Lower lobe of right lung (tissue), 2 donors: ENCODE results near the gene LINGO1. TPM values are rescaled to one million over a fixed set of nuclear protein-coding genes. Genes with fewer than 3 reads are reported as not detected.

Experiments
- ATAC-seq, 2 donors: fragments of 200-7000 bp; cut with Tn5 transposase; one replicate each; pipeline ENCODE4 v1.9.1; 2020 to 2022; ENCODE audit warnings: mild to moderate bottlenecking in 2 of 2, moderate library complexity in 2 of 2
- DNase-seq: peaks from one replicate; pipeline ENCODE4 v3.0.0-alpha.2; 2020
- H3K27ac ChIP-seq: fragments of 200-600 bp; one replicate; pipeline ENCODE4 v1.8.0; 2022
- H3K27me3 ChIP-seq: fragments of 200-600 bp; one replicate; pipeline ENCODE4 v1.8.0; 2022; ENCODE audit warnings: low read depth
- H3K36me3 ChIP-seq: fragments of 200-600 bp; one replicate; pipeline ENCODE4 v1.8.0; 2022; ENCODE audit warnings: mild to moderate bottlenecking
- H3K4me1 ChIP-seq: fragments of 200-600 bp; one replicate; pipeline ENCODE4 v1.8.0; 2022
- H3K4me3 ChIP-seq: fragments of 200-600 bp; one replicate; pipeline ENCODE4 v1.8.0; 2022; ENCODE audit warnings: mild to moderate bottlenecking
- H3K9me3 ChIP-seq: fragments of 200-600 bp; one replicate; pipeline ENCODE4 v1.8.0; 2022
- CTCF ChIP-seq: fragments of 200-600 bp; IDR thresholded peaks from one replicate; pipeline ENCODE4 v1.8.0; 2022; ENCODE audit warnings: antibody characterized with exemption, mild to moderate bottlenecking
- intact Hi-C: fragments of 100-400 bp; cut with DNase I; formaldehyde crosslinking; loops from one replicate; pipeline ENCODE4 v1.11.0; 2022
- total RNA-seq: library from RNA; stranded (reverse); fragmentation: NEBNext Ultra II Directional; extraction: Animal tissue kit (Norgen Biotek cat#: 25700); gene quantifications from one replicate; pipeline ENCODE4 v1.2.1, GENCODE V29; 2021
- donor health status: DM: no; HTN: yes; CAD: no; lungs with severe emphysema.

The LINGO1 gene
- total RNA-seq, 1 donor from 2014 or later = 0.86 TPM

GRCh38 chr15:77646104-77646694, 13.5 kb upstream of the LINGO1 start:
- Histone ChIP-seq H3K36me3 (no peaks in the 10 kb centered on the region), H3K4me1 (no peaks in the 10 kb centered on the region), H3K27ac (no peak overlapping the region), H3K9me3 (no peaks in the 10 kb centered on the region), H3K27me3 (peaks cover 13% of the 10 kb centered on the region), H3K4me3 (no peak overlapping the region)
- intact Hi-C loops = no loop called here
- TF ChIP-seq CTCF = no peak
- no peak for ATAC-seq
- DNase-seq = no peak

GRCh38 chr15:77645602-77646001, 12.9 kb upstream of the LINGO1 start:
- Histone ChIP-seq H3K27ac (no peak overlapping the region), H3K9me3 (no peaks in the 10 kb centered on the region), H3K27me3 (peaks cover 13% of the 10 kb centered on the region), H3K36me3 (no peaks in the 10 kb centered on the region), H3K4me3 (no peak overlapping the region), H3K4me1 (no peaks in the 10 kb centered on the region)
- no peak for ATAC-seq
- intact Hi-C loops = no loop called here
- TF ChIP-seq CTCF = no peak
- no peak for DNase-seq

GRCh38 chr15:77644543-77645247, 12.0 kb upstream of the LINGO1 start:
- Histone ChIP-seq H3K27ac (no peak overlapping the region), H3K4me3 (no peak overlapping the region), H3K9me3 (no peaks in the 10 kb centered on the region), H3K27me3 (peaks cover 13% of the 10 kb centered on the region), H3K36me3 (no peaks in the 10 kb centered on the region), H3K4me1 (no peaks in the 10 kb centered on the region)
- no peak for ATAC-seq
- no peak for DNase-seq
- intact Hi-C loops = no loop called here
- no peak for TF ChIP-seq CTCF

- intact Hi-C loops = no loop called here
- no peaks in the 10 kb centered on the region for H3K36me3 ChIP-seq
- DNase-seq (no peak), ATAC-seq (peak in 1 of 2 donors; percentile 4)
- H3K27me3 ChIP-seq = peaks cover 13% of the 10 kb centered on the region
- H3K9me3 ChIP-seq = no peaks in the 10 kb centered on the region
- no peak overlapping the region for H3K4me3 ChIP-seq
- TF ChIP-seq CTCF = no peak
- no peaks in the 10 kb centered on the region for H3K4me1 ChIP-seq
- H3K27ac ChIP-seq = no peak overlapping the region
Measured at GRCh38 chr15:77643764-77644163, 11.1 kb upstream of the LINGO1 start.

- intact Hi-C loops = no loop called here
- no peak overlapping the region for H3K4me3 ChIP-seq
- DNase-seq (no peak), ATAC-seq (no peak)
- H3K27me3 ChIP-seq = peaks cover 13% of the 10 kb centered on the region
- no peaks in the 10 kb centered on the region for H3K4me1 ChIP-seq
- no peak overlapping the region for H3K27ac ChIP-seq
- no peak for TF ChIP-seq CTCF
- H3K9me3 ChIP-seq = no peaks in the 10 kb centered on the region
- H3K36me3 ChIP-seq = no peaks in the 10 kb centered on the region
Measured at GRCh38 chr15:77642793-77643430, 10.2 kb upstream of the LINGO1 start.
